BJ (cell line): ENCODE data around the gene POU5F1. TPM values are rescaled to one million over a fixed set of nuclear protein-coding genes. Genes with fewer than 3 reads are reported as not detected.

Source experiments
- CTCF ChIA-PET: fragments of 350-600 bp; formaldehyde crosslinking; extraction: SDS; loops from one replicate; lab custom pipeline; 2021; ENCODE audit warnings: antibody characterized with exemption, inconsistent platforms; lab: Yijun Ruan, JAX
- POLR2A ChIA-PET: fragments of 300-600 bp; sonication (Branson Sonifier 250); formaldehyde crosslinking; extraction: SDS; loops from one replicate; lab custom pipeline; 2021; ENCODE audit warnings: antibody characterized with exemption; lab: Charles Lee
- DNase-seq: peaks from one replicate; pipeline ENCODE4 v3.0.0-alpha.2; 2011; ENCODE audit warnings: low read depth
- H3K27me3 ChIP-seq: 2 replicates; pipeline ENCODE4 v1.6.0; 2011; ENCODE audit warnings: low read length; ENCODE audit not compliant: control insufficient read depth, insufficient read depth
- H3K36me3 ChIP-seq: 2 replicates; pipeline ENCODE4 v1.5.1; 2011; ENCODE audit warnings: low read length; ENCODE audit not compliant: control insufficient read depth, insufficient read depth
- H3K4me3 ChIP-seq: 2 replicates; pipeline ENCODE4 v1.5.1; 2011; ENCODE audit warnings: low read depth, mild to moderate bottlenecking, control low read depth, low read length
- polyA plus RNA-seq: library from polyadenylated mRNA; depleted of rRNA; stranded (reverse); fragments of >200 nt; gene quantifications from 2 replicates; pipeline ENCODE4 v1.2.3, GENCODE V29; 2011
- TF ChIP-seq, protein P1 (sequence below): IDR thresholded peaks from 2 replicates; pipeline ENCODE4 v1.5.1; 2011; ENCODE audit warnings: low read depth, mild to moderate bottlenecking, control low read depth, inconsistent platforms, low read length, moderate library complexity; ENCODE audit not compliant: insufficient read depth

POU5F1 gene
- polyA plus RNA-seq, 1 experiment, result 0.22 TPM

DNA sequence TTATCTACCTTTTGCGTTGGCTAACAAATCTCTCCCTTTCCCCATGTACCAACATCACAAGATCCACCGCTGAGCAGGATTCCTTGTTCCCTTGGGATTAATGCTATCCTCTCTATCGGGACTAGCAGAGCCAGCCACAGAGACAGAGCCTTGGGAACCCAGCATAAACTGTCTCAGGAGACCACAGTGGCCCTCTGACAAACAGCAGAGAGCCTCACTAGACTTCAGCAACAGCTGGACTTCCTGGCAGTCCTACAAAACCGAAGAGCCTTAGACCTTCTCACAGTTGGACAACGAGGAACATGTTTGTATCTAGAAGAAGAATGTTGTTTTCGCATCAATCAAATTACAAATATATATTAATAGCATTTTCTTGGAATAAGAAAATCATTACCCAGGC lies 39.6 kb upstream of the POU5F1 start:
- POLR2A ChIA-PET, result no interaction called here

DNA sequence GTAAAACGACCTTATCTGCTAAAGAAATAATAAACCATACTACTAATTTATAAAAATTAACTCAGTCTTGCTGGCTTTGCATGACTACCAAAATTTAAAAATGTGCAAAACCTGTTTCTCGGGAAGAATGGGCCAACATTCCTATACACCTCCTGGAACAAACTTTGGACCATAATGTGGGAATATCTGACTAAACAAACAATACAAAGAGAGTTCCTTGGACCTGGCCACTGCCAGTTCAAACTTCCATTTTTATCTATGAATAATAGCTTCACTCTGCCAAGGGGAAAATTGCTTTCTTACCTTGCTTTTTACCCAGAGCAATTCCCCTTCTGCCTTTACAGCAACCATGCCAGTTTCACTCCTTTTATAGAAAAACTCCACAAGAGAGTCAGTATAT lies 38.7 kb upstream of the POU5F1 start:
- H3K4me3 ChIP-seq, result no peak overlapping the region
- no peak for DNase-seq
- ChIA-PET POLR2A (no interaction called here), CTCF (interaction anchor here (1.6 kb wide), 1 partner anchor 12 kb away, joined by 3 read pairs; no protein-coding TSS in a partner anchor)
- TF ChIP-seq, protein P1, sequence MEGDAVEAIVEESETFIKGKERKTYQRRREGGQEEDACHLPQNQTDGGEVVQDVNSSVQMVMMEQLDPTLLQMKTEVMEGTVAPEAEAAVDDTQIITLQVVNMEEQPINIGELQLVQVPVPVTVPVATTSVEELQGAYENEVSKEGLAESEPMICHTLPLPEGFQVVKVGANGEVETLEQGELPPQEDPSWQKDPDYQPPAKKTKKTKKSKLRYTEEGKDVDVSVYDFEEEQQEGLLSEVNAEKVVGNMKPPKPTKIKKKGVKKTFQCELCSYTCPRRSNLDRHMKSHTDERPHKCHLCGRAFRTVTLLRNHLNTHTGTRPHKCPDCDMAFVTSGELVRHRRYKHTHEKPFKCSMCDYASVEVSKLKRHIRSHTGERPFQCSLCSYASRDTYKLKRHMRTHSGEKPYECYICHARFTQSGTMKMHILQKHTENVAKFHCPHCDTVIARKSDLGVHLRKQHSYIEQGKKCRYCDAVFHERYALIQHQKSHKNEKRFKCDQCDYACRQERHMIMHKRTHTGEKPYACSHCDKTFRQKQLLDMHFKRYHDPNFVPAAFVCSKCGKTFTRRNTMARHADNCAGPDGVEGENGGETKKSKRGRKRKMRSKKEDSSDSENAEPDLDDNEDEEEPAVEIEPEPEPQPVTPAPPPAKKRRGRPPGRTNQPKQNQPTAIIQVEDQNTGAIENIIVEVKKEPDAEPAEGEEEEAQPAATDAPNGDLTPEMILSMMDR, result no peak
- H3K36me3 ChIP-seq, result no peaks in the 10 kb centered on the region
- H3K27me3 ChIP-seq, result no peaks in the 10 kb centered on the region

More for the DNA sequence above, 39.6 kb upstream of the POU5F1 start:
- Histone ChIP-seq H3K27me3 (no peaks in the 10 kb centered on the region), H3K4me3 (no peak overlapping the region), H3K36me3 (no peaks in the 10 kb centered on the region)
- TF ChIP-seq, protein P1, result no peak
- no peak for DNase-seq
- CTCF ChIA-PET, result interaction anchor here (1.6 kb wide), 1 partner anchor 156 kb away, joined by 5 read pairs; no protein-coding TSS in a partner anchor

DNA sequence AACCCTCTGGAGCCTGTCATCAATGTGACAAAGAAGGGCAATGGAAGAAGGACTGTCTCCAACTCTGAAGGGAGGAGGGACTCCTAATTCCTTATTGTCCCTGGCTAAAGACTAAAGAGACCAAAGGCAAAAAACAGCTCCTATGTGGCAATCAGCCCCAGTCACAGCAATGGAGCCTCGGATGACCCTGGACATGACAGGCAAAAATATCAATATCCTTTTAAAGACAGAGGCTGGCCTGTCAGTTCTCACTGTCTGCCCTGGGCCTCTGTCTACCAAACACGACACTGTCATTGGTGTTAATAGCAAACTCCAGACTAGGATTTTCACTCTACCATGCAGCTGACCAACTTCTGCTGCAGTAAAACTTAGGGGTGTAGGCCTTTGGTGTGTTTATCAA lies 38.0 kb upstream of the POU5F1 start:
- TF ChIP-seq, protein P1, result no peak
- no peak for DNase-seq
- H3K36me3 ChIP-seq, result no peaks in the 10 kb centered on the region
- H3K4me3 ChIP-seq, result no peak overlapping the region
- H3K27me3 ChIP-seq, result no peaks in the 10 kb centered on the region
- ChIA-PET POLR2A (no interaction called here), CTCF (interaction anchor here (1.6 kb wide), 1 partner anchor 11 kb away, joined by 3 read pairs; no protein-coding TSS in a partner anchor)

DNA sequence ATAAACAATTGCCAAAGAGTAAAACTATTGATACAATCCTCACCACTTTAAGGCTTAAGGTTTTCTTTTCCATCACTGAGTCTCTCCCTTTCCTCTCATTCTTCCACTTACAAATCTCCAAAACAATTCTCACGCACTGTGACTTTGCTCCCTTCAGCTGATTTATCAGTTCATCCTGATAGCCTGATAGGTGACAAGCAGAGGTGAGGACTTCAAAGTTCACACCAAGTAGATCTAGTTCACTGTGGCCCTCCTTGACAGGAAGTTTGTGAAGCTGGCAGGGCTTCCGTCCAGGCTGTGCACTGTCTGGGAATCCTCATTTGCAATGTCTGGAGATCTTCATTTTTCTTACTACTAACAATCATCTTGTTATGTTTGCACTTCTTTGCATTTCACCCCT lies 35.2 kb upstream of the POU5F1 start:
- POLR2A ChIA-PET, result no interaction called here
- CTCF ChIA-PET, result interaction anchor here (1.2 kb wide), 1 partner anchor 12 kb away, joined by 3 read pairs; no protein-coding TSS in a partner anchor
- no peak overlapping the region for H3K4me3 ChIP-seq
- H3K27me3 ChIP-seq, result no peaks in the 10 kb centered on the region
- 0 out of 2 replicates have a peak, but pooled peaks cover 1% of the 10 kb centered on the region for H3K36me3 ChIP-seq
- TF ChIP-seq, protein P1, result no peak
- no peak for DNase-seq

DNA sequence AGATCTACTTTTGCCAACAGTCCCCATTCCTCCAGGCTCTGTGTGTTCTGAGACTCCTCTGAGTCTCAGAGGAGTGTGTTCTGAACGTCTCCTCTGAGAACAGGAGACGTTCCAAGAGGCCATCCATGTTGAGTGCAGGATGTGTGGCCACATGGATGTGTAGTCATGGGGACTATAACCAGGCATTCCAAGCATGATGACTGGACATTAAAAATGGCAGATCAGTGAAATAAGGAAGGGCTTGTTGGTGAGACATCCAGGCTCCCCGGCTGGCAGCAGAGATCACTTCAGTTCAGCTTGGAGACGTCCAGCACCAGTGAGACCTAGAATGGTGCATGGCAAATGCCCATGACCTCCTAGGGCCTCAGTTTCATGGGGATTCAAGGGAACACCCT lies 34.3 kb upstream of the POU5F1 start:
- Histone ChIP-seq H3K36me3 (0 out of 2 replicates have a peak, but pooled peaks cover 1% of the 10 kb centered on the region), H3K4me3 (no peak overlapping the region), H3K27me3 (no peaks in the 10 kb centered on the region)
- CTCF ChIA-PET, result interaction anchor here (1.2 kb wide), 1 partner anchor 11 kb away, joined by 3 read pairs; no protein-coding TSS in a partner anchor
- POLR2A ChIA-PET, result no interaction called here
- no peak for DNase-seq
- TF ChIP-seq, protein P1, result no peak
